ENCODE results near the gene ZBTB21.

Gene ZBTB21

GRCh38 chr21:42026082-42026435 is 15.9 kb upstream of the ZBTB21 start:
- no peak overlapping the region for H3K27ac ChIP-seq
- no peak for TF ChIP-seq CTCF (conservative IDR thresholded peaks at IDR 0.05)

GRCh38 chr21:42025376-42026081 is 15.4 kb upstream of the ZBTB21 start:
- no peak overlapping the region for H3K27ac ChIP-seq
- TF ChIP-seq CTCF (conservative IDR thresholded peaks at IDR 0.05), result no peak

- no peak overlapping the region for H3K27ac ChIP-seq
- no peak for TF ChIP-seq CTCF (conservative IDR thresholded peaks at IDR 0.05)
These were observed 12.7 kb upstream of the ZBTB21 start for GRCh38 chr21:42022906-42023305.

DNA sequence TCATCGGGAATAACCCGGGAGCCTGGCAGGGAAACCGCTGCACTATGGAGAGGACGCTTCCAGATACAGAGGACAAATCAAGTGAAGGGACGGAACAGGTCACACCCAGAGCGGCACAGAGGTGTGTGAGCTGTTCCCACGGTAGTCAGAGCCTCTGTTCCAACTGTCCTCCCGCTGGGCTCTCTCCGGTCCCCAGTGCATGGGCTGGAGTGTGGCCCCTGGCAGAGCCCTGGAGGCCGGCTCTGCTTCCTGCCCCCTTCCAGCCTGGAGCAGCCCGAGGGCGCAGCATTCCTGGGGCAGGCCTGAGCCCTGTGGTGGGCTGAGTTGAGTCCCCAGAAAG is 11.9 kb upstream of the ZBTB21 start:
- no peak for TF ChIP-seq CTCF (conservative IDR thresholded peaks at IDR 0.05)
- no peak overlapping the region for H3K27ac ChIP-seq

DNA sequence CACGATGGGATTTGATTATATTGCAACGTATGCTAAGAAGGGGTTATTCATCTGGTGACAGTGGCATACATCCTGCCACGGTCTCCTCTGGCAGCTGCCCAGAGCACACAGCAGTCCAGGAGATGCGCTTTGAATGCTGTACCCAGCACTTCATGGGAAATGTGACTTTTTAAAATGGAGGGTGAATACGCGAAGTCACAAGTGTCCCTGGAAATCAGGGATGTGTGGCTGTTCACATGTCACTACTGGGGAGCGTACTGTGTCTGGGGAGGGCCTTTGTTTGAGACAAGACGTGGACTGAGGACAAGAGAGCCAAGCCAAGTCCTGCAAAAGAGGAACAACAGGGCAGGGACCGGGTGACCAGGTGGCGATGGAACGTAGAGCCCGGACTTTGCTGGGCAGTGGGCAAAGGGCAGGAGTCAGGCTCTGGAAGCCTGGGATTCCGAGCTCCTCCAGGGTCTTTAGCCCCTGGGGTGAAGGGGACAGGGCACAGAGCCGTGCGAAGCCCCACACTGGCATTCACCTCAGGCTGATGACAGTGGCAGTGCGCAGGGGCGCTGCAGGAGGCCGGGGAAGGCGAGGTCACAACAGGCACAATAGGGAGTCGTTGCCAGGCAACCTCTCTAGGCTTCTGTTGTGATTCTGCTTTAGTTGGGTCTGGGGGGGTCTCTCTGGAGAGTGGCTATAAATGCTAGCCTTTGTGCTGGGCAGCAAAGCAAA is 11.4 kb upstream of the ZBTB21 start:
- TF ChIP-seq CTCF (conservative IDR thresholded peaks at IDR 0.05), result no peak
- H3K27ac ChIP-seq, result no peak overlapping the region

GRCh38 chr21:42019706-42020105 is 9.5 kb upstream of the ZBTB21 start:
- H3K27ac ChIP-seq, result no peak overlapping the region
- no peak for TF ChIP-seq CTCF (conservative IDR thresholded peaks at IDR 0.05)

DNA sequence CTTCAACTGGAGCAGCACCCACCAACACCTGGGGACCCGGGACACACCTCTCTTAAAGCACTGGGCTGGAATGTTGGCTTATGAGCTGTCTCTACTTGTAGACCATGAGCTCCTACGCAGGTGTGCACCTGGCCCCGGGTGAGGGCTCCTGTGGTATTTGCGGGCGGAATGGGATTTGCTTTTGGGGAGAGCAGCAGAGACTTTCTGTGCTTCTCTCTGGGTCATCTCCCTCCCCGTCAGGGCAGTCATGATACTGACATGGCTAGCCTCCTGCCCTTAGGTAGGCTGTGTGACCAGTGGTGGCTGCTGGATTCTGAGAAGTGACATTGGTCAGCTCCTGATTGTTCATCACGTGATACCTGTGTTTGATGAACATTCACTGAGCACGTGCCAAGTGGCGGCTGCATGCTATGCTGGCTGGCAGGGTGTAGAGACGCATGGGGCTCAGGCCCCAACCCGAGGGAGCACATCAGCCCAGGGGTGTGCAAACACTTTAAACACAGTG is 9.0 kb upstream of the ZBTB21 start:
- no peak overlapping the region for H3K27ac ChIP-seq
- no peak for TF ChIP-seq CTCF (conservative IDR thresholded peaks at IDR 0.05)

Data from VCaP (cell line).